A549 treated with dexamethasone at 1 μM for 4 hours (cell line): Measurements from ENCODE around the gene EML6. TPM values are rescaled to one million over a fixed set of nuclear protein-coding genes. Genes with fewer than 3 reads are reported as not detected.

Experiments used
- total RNA-seq: library from RNA; stranded (reverse); fragments of 200-300 nt; extraction: Qiagen RNA extraction; gene quantifications from 5 replicates; pipeline ENCODE4 v1.2.3, GENCODE V29; 2022

The EML6 gene
- 0.34 to 1.2 TPM (median 1.0 TPM) in 5 replicates for total RNA-seq

DNA sequence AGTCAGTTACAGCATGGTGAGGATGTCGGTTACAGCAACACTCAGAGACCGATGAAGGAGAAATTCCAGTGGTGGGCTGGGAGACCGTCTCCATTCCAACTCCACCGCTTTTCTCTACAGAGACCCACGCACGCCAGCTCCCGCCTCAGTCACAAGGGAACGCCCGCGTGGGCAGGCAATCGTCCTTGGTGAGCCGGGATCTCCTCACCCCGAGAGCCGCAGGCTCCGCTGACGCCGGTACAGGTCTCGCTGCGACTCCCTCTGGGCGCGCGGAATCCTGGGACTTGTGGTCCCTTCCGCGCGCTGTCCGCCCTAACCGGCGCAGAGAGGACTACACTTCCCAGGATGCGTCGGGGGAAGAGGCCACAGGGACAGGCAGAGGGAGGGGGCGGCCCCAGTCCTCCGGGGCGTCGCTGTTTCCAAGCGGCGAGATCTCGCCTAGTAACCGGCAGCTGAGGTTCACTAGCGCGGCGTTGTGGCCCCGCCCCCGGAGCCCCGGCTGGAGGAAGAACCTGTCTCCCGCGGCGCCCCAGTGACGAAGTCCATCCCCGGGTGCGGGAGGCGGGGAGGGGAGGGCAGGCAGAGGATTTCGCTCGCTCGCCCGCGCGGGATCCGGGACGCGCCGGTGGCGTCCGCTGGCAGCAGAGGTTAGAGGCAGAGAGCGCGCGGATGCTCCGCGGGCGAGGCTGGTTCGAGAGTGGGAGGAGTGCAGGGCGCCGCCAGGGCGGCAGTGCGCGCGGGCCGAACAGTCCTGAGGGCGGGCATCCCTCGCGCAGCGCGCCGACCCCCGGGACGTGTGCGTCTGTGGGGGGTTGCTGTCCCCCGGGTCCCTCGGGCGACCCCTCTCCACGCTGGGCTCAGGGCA is at the start of gene EML6:
TSS of gene EML6 (plus strand) at position 532 of the 865 bp plus-strand sequence. CDS start 1,400 bp downstream, outside the sequence.

